H9 (cell line): ENCODE measurements around the gene BSPRY. TPM values are rescaled to one million over a fixed set of nuclear protein-coding genes. Genes with fewer than 3 reads are reported as not detected.

Source experiments
- DNase-seq: peaks from one replicate; pipeline ENCODE4 v3.0.0-alpha.2; 2017
- H2AFZ ChIP-seq: one replicate; pipeline ENCODE4 v1.6.1; 2013; ENCODE audit warnings: mild to moderate bottlenecking, low read length, control low read depth, moderate library complexity
- H2AK5ac ChIP-seq: 2 replicates; pipeline ENCODE4 v1.6.1; 2013; ENCODE audit warnings: low read length, control low read depth, mixed read lengths; ENCODE audit not compliant: insufficient read length
- H2BK120ac ChIP-seq: one replicate; pipeline ENCODE4 v1.6.1; 2013; ENCODE audit warnings: low read depth, mild to moderate bottlenecking, low read length, control low read depth, inconsistent platforms; ENCODE audit not compliant: poor library complexity, severe bottlenecking
- H2BK12ac ChIP-seq: 2 replicates; pipeline ENCODE4 v1.6.1; 2013; ENCODE audit warnings: low read length, control low read depth, mixed read lengths, low read depth; ENCODE audit not compliant: insufficient read length
- H2BK15ac ChIP-seq: 2 replicates; pipeline ENCODE4 v1.6.1; 2013; ENCODE audit warnings: low read depth, low read length, control low read depth
- H2BK20ac ChIP-seq: one replicate; pipeline ENCODE4 v1.6.1; 2013; ENCODE audit warnings: low read depth, mild to moderate bottlenecking, low read length, control low read depth, inconsistent platforms; ENCODE audit not compliant: poor library complexity, severe bottlenecking
- H2BK5ac ChIP-seq: 2 replicates; pipeline ENCODE4 v1.6.1; 2013; ENCODE audit warnings: low read length, control low read depth, mixed read lengths; ENCODE audit not compliant: insufficient read length
- H3K14ac ChIP-seq: 2 replicates; pipeline ENCODE4 v1.6.1; 2013; ENCODE audit warnings: low read length, control low read depth; ENCODE audit not compliant: insufficient read depth
- H3K18ac ChIP-seq: 2 replicates; pipeline ENCODE4 v1.6.1; 2013; ENCODE audit warnings: low read depth, mild to moderate bottlenecking, mixed read lengths, low read length, control low read depth; ENCODE audit not compliant: insufficient read length
- H3K23ac ChIP-seq: 2 replicates; pipeline ENCODE4 v1.6.1; 2013; ENCODE audit warnings: low read length, control low read depth, mixed read lengths, low read depth; ENCODE audit not compliant: insufficient read length
- H3K23me2 ChIP-seq: 2 replicates; pipeline ENCODE4 v1.6.1; 2013; ENCODE audit warnings: low read depth, mild to moderate bottlenecking, mixed read lengths, low read length, control low read depth; ENCODE audit not compliant: insufficient read length, poor library complexity, severe bottlenecking
- H3K27ac ChIP-seq: 2 replicates; pipeline ENCODE4 v1.5.1; 2013; ENCODE audit warnings: low read length, control low read depth, mixed read lengths, low read depth; ENCODE audit not compliant: insufficient read length
- H3K27me3 ChIP-seq: 2 replicates; pipeline ENCODE4 v1.6.1; 2013; ENCODE audit warnings: low read length, control low read depth, inconsistent platforms; ENCODE audit not compliant: insufficient read depth
- H3K4ac ChIP-seq: 2 replicates; pipeline ENCODE4 v1.6.1; 2013; ENCODE audit warnings: low read depth, mild to moderate bottlenecking, control low read depth, inconsistent platforms, low read length, moderate library complexity
- H3K4me1 ChIP-seq: 2 replicates; pipeline ENCODE4 v1.6.1; 2013; ENCODE audit warnings: low read length, control low read depth, inconsistent platforms; ENCODE audit not compliant: insufficient read depth
- H3K4me2 ChIP-seq: 2 replicates; pipeline ENCODE4 v1.6.1; 2013; ENCODE audit warnings: low read length, control low read depth, mixed read lengths; ENCODE audit not compliant: insufficient read length, insufficient read depth
- H3K56ac ChIP-seq: 2 replicates; pipeline ENCODE4 v1.6.1; 2013; ENCODE audit warnings: low read depth, mild to moderate bottlenecking, mixed read lengths, low read length, control low read depth; ENCODE audit not compliant: insufficient read length
- H3K79me1 ChIP-seq: 2 replicates; pipeline ENCODE4 v1.6.1; 2013; ENCODE audit warnings: low read depth, mild to moderate bottlenecking, moderate library complexity, low read length, control low read depth, inconsistent platforms; ENCODE audit not compliant: insufficient read depth, poor library complexity, severe bottlenecking
- H3K79me2 ChIP-seq: 2 replicates; pipeline ENCODE4 v1.6.1; 2013; ENCODE audit warnings: low read length, control low read depth, inconsistent platforms; ENCODE audit not compliant: insufficient read depth
- H3K9ac ChIP-seq: 2 replicates; pipeline ENCODE4 v1.6.1; 2013; ENCODE audit warnings: low read length, control low read depth, mixed read lengths; ENCODE audit not compliant: insufficient read length; ENCODE audit errors: extremely low read depth
- H3K9me3 ChIP-seq: one replicate; pipeline ENCODE4 v1.6.1; 2013; ENCODE audit warnings: low read depth, low read length, inconsistent platforms; ENCODE audit not compliant: control insufficient read depth
- H3T11ph ChIP-seq: one replicate; pipeline ENCODE4 v1.6.1; 2013; ENCODE audit warnings: mild to moderate bottlenecking, low read length, control low read depth, inconsistent platforms
- H4K20me1 ChIP-seq: one replicate; pipeline ENCODE4 v1.6.1; 2013; ENCODE audit not compliant: control insufficient read depth, insufficient read length, insufficient read depth
- H4K5ac ChIP-seq: 2 replicates; pipeline ENCODE4 v1.6.1; 2013; ENCODE audit warnings: low read depth, mild to moderate bottlenecking, mixed read lengths, low read length, control low read depth; ENCODE audit not compliant: insufficient read length
- H4K8ac ChIP-seq: replicated peaks from 2 replicates; pipeline ENCODE4 v1.6.1; 2013; ENCODE audit warnings: low read length, control low read depth, mixed read lengths, low read depth; ENCODE audit not compliant: insufficient read length
- H4K91ac ChIP-seq: 2 replicates; pipeline ENCODE4 v1.6.1; 2013; ENCODE audit warnings: low read depth, mild to moderate bottlenecking, moderate library complexity, mixed read lengths, low read length, control low read depth; ENCODE audit not compliant: insufficient read length
- H3K27ac Mint-ChIP-seq, 3 experiments: 2 replicates in 2 of 3; 3 replicates in 1 of 3; pipeline ENCODE4 v1.8.0; 2020 to 2021; ENCODE audit warnings: mixed read lengths in 3 of 3, mild to moderate bottlenecking in 1 of 3, moderate library complexity in 1 of 3
- H3K27me3 Mint-ChIP-seq: 2 replicates; pipeline ENCODE4 v1.8.0; 2021; ENCODE audit warnings: low read depth, mild to moderate bottlenecking, moderate library complexity, mixed read lengths
- H3K36me3 Mint-ChIP-seq, 3 experiments: 2 replicates in 2 of 3; 3 replicates in 1 of 3; pipeline ENCODE4 v1.8.0; 2020 to 2021; ENCODE audit warnings: low read depth in 3 of 3, mixed read lengths in 3 of 3; ENCODE audit not compliant: insufficient read depth in 1 of 3
- H3K4me1 Mint-ChIP-seq, 2 experiments: 2 replicates each; pipeline ENCODE4 v1.8.0; 2020; ENCODE audit warnings: mixed read lengths in 2 of 2
- H3K4me3 Mint-ChIP-seq, 2 experiments: 2 replicates in 1 of 2; 3 replicates in 1 of 2; pipeline ENCODE4 v1.8.0; 2020 to 2021; ENCODE audit warnings: mild to moderate bottlenecking in 2 of 2, mixed read lengths in 2 of 2, moderate library complexity in 1 of 2
- H3K9me3 Mint-ChIP-seq, 2 experiments: 2 replicates in 1 of 2; 3 replicates in 1 of 2; pipeline ENCODE4 v1.8.0; 2020; ENCODE audit warnings: mild to moderate bottlenecking in 2 of 2, mixed read lengths in 2 of 2, moderate library complexity in 1 of 2
- WGBS: extraction: QIAGEN DNeasy Blood & Tissue Kit; methylation state at CpG from one replicate; pipeline ENCODE4 v1.1.7; 2013; ENCODE audit warnings: missing lambda C conversion rate, low lambda C conversion rate, mixed read lengths; ENCODE audit not compliant: insufficient read length; ENCODE audit errors: extremely low coverage; 5-methylcytosine and 5-hydroxymethylcytosine counted together
- total RNA-seq: library from RNA; stranded (reverse); gene quantifications from 2 replicates; pipeline ENCODE4 v1.2.1, GENCODE V29; 2021
- TF ChIP-seq, protein P1 (sequence below): fragments of 200-600 bp; sonication (generic); conservative IDR thresholded peaks from 3 replicates; pipeline ENCODE4 v1.8.0; 2021; ENCODE audit warnings: antibody characterized with exemption, mild to moderate bottlenecking

Gene BSPRY
- total RNA-seq, 1 experiment from 2014 or later = 4.5 TPM

GRCh38 chr9:113310538-113310937 lies 38.8 kb upstream of the BSPRY start:
- no peak overlapping the region for H2AFZ ChIP-seq
- H3K9me3 Mint-ChIP-seq = no peaks in the 10 kb centered on the region
- H2AK5ac ChIP-seq = no peak overlapping the region
- no peak overlapping the region for H2BK15ac ChIP-seq
- H3K79me2 ChIP-seq = no peaks in the 10 kb centered on the region
- H3K14ac ChIP-seq = no peak overlapping the region
- no peak overlapping the region for H3K23ac ChIP-seq
- no peak overlapping the region for H4K5ac ChIP-seq
- no peaks in the 10 kb centered on the region for H3K27me3 ChIP-seq
- H4K91ac ChIP-seq = no peak overlapping the region
- DNase-seq = no peak
- H3K9ac ChIP-seq = no peak overlapping the region
- H3K23me2 ChIP-seq = no peaks in the 10 kb centered on the region
- no peak overlapping the region for H3T11ph ChIP-seq
- H3K27ac Mint-ChIP-seq = no peak overlapping the region
- H4K20me1 ChIP-seq = no peaks in the 10 kb centered on the region
- no peak overlapping the region for H3K4me3 Mint-ChIP-seq
- H3K18ac ChIP-seq = no peak overlapping the region
- H3K9me3 ChIP-seq = no peaks in the 10 kb centered on the region
- H3K4ac ChIP-seq = no peak overlapping the region
- no CpG with 5 or more reads among the region's 3 CpGs for WGBS
- no peaks in the 10 kb centered on the region for H3K36me3 Mint-ChIP-seq
- no peaks in the 10 kb centered on the region for H3K4me1 ChIP-seq
- H3K4me1 Mint-ChIP-seq = no peaks in the 10 kb centered on the region
- no peak overlapping the region for H2BK120ac ChIP-seq
- no peak overlapping the region for H3K56ac ChIP-seq
- no peak overlapping the region for H3K27ac ChIP-seq
- no peaks in the 10 kb centered on the region; the same call in 1 of the 2 replicates for H3K27me3 Mint-ChIP-seq
- H2BK5ac ChIP-seq = no peak overlapping the region
- H2BK12ac ChIP-seq = no peak overlapping the region
- no peaks in the 10 kb centered on the region for H3K79me1 ChIP-seq
- TF ChIP-seq, protein P1, sequence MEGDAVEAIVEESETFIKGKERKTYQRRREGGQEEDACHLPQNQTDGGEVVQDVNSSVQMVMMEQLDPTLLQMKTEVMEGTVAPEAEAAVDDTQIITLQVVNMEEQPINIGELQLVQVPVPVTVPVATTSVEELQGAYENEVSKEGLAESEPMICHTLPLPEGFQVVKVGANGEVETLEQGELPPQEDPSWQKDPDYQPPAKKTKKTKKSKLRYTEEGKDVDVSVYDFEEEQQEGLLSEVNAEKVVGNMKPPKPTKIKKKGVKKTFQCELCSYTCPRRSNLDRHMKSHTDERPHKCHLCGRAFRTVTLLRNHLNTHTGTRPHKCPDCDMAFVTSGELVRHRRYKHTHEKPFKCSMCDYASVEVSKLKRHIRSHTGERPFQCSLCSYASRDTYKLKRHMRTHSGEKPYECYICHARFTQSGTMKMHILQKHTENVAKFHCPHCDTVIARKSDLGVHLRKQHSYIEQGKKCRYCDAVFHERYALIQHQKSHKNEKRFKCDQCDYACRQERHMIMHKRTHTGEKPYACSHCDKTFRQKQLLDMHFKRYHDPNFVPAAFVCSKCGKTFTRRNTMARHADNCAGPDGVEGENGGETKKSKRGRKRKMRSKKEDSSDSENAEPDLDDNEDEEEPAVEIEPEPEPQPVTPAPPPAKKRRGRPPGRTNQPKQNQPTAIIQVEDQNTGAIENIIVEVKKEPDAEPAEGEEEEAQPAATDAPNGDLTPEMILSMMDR = no peak
- H3K4me2 ChIP-seq = no peak overlapping the region
- H2BK20ac ChIP-seq = no peak overlapping the region
- H4K8ac ChIP-seq = no peak overlapping the region
